A549 (cell line): ENCODE results near the gene ARIH1. TPM values are rescaled to one million over a fixed set of nuclear protein-coding genes. Genes with fewer than 3 reads are reported as not detected.
A peak's percentile ranks its signal among the peaks of the same experiment; 100 is the strongest.

Source experiments
- ATAC-seq, 2 experiments: fragments of 200-7000 bp in 1 of 2; fragments of >200 bp in 1 of 2; cut with Nextera tagmentation in 1 of 2; cut with Tn5 transposase in 1 of 2; 3 replicates each; pipeline versions ENCODE4 v1.8.0 to v1.9.1; 2018 to 2020; ENCODE audit warnings: mild to moderate bottlenecking in 1 of 2, moderate library complexity in 1 of 2
- CTCF ChIA-PET: fragments of 300-600 bp; sonication (Branson Sonifier 250); formaldehyde crosslinking; extraction: SDS; loops from one replicate; lab custom pipeline; 2021; ENCODE audit warnings: antibody characterized with exemption, inconsistent platforms; lab: Yijun Ruan, JAX
- POLR2A ChIA-PET: fragments of 350-600 bp; formaldehyde crosslinking; extraction: SDS; loops from one replicate; lab custom pipeline; 2021; ENCODE audit warnings: antibody characterized with exemption, inconsistent platforms; lab: Yijun Ruan, JAX
- DNase-seq, 2 experiments: peaks; one replicate each; pipeline versions ENCODE4 v3.0.0 to v3.0.0-alpha.2; 2011 to 2016; ENCODE audit warnings: low read depth in 1 of 2, low spot score in 1 of 2
- FAIRE-seq: peaks from 2 replicates; lab custom pipeline; 2011; peaks lifted over from hg19 to GRCh38; lab: Jason Lieb, UNC
- H3K27ac ChIP-seq, 2 experiments: fragments of >200 bp; sonication (Bioruptor Twin); formaldehyde crosslinking; 3 replicates each; pipeline ENCODE4 v1.5.1; 2016 to 2017
- H3K4me1 ChIP-seq: fragments of >200 bp; sonication (Bioruptor Twin); formaldehyde crosslinking; 3 replicates; pipeline ENCODE4 v1.6.1; 2016
- H3K4me2 ChIP-seq: fragments of >200 bp; sonication (Bioruptor Twin); formaldehyde crosslinking; 3 replicates; pipeline ENCODE4 v1.6.1; 2016
- H3K4me3 ChIP-seq: fragments of >200 bp; sonication (Bioruptor Twin); formaldehyde crosslinking; 3 replicates; pipeline ENCODE4 v1.5.1; 2016
- H3K9me3 ChIP-seq: fragments of >200 bp; sonication (Bioruptor Twin); formaldehyde crosslinking; 3 replicates; pipeline ENCODE4 v1.6.1; 2016
- CBX2 ChIP-seq: fragments of 200-600 bp; sonication (generic); IDR thresholded peaks from 2 replicates; pipeline ENCODE4 v1.6.1; 2016; ENCODE audit warnings: low read depth, mild to moderate bottlenecking, borderline replicate concordance
- CTCF ChIP-seq: fragments of >200 bp; sonication (Bioruptor Twin); formaldehyde crosslinking; IDR thresholded peaks from 3 replicates; pipeline ENCODE4 v1.5.1; 2016
- EP300 ChIP-seq, 2 experiments: fragments of >200 bp; sonication (Bioruptor Twin); formaldehyde crosslinking; IDR thresholded peaks; 2 replicates in 1 of 2; 3 replicates in 1 of 2; pipeline ENCODE4 v1.6.1; 2016 to 2017
- HDAC2 ChIP-seq: fragments of 200-600 bp; sonication (generic); IDR thresholded peaks from 2 replicates; pipeline ENCODE4 v1.6.1; 2016
- JUN ChIP-seq, 2 experiments: fragments of >200 bp; sonication (Bioruptor Twin); formaldehyde crosslinking; IDR thresholded peaks; 2 replicates in 1 of 2; 3 replicates in 1 of 2; pipeline ENCODE4 v1.6.1; 2016 to 2017
- NFE2L2 ChIP-seq: fragments of 150-350 bp; conservative IDR thresholded peaks from 2 replicates; pipeline ENCODE4 v1.6.1; 2014; ENCODE audit warnings: low read length
- NR3C1 ChIP-seq: fragments of >200 bp; sonication (Bioruptor Twin); formaldehyde crosslinking; IDR thresholded peaks from 3 replicates; pipeline ENCODE4 v1.6.1; 2017
- PHF8 ChIP-seq: fragments of 200-600 bp; sonication (generic); IDR thresholded peaks from 2 replicates; pipeline ENCODE4 v1.6.1; 2016; ENCODE audit warnings: low read depth, mild to moderate bottlenecking, antibody characterized with exemption, moderate library complexity, borderline replicate concordance
- POLR2A ChIP-seq: IDR thresholded peaks from 2 replicates; pipeline ENCODE4 v1.6.1; 2012; ENCODE audit warnings: mild to moderate bottlenecking, low read length
- POLR2AphosphoS2 ChIP-seq: conservative IDR thresholded peaks from 2 replicates; pipeline ENCODE4 v1.6.1; 2012; ENCODE audit warnings: low read length, improper control_type of control experiment, inconsistent platforms
- RAD21 ChIP-seq, 2 experiments: fragments of >200 bp in 1 of 2; sonication (Bioruptor Twin) in 1 of 2; formaldehyde crosslinking in 1 of 2; IDR thresholded peaks in 1 of 2; conservative IDR thresholded peaks in 1 of 2; 2 replicates in 1 of 2; 3 replicates in 1 of 2; pipeline ENCODE4 v1.6.1; 2012 to 2018; ENCODE audit warnings: inconsistent platforms in 1 of 2
- RARB ChIP-seq: fragments of 250-450 bp; sonication (Bioruptor Pico); IDR thresholded peaks from 2 replicates; pipeline ENCODE4 v1.8.0; 2021; ENCODE audit warnings: mild to moderate bottlenecking, moderate library complexity
- RCOR1 ChIP-seq: fragments of 150-350 bp; IDR thresholded peaks from 2 replicates; pipeline ENCODE4 v1.6.1; 2014; ENCODE audit warnings: antibody characterized with exemption, low read length, low read depth
- TFCP2L1 ChIP-seq: fragments of 250-450 bp; sonication (Bioruptor Pico); IDR thresholded peaks from 2 replicates; pipeline ENCODE4 v1.5.0; 2021; ENCODE audit warnings: mild to moderate bottlenecking
- TP53 ChIP-seq: fragments of 250-450 bp; sonication (Bioruptor Pico); IDR thresholded peaks from 2 replicates; pipeline ENCODE4 v1.5.0; 2021; ENCODE audit warnings: mild to moderate bottlenecking, moderate library complexity
- ZNF302 ChIP-seq: fragments of 250-450 bp; sonication (Bioruptor Pico); IDR thresholded peaks from 2 replicates; pipeline ENCODE4 v1.9.0; 2021; ENCODE audit warnings: inconsistent platforms, mild to moderate bottlenecking, moderate library complexity
- WGBS: methylation state at CpG from one replicate; pipeline ENCODE4 v1.1.6; 2017; ENCODE audit errors: missing lambda C conversion rate; 5-methylcytosine and 5-hydroxymethylcytosine counted together
- polyA plus RNA-seq, 4 experiments: library from polyadenylated mRNA; depleted of rRNA in 3 of 4; stranded (reverse); fragments of >200 nt; fragmentation: RNase III in 1 of 4; extraction: RNeasy Plus Mini Kit Qiagen cat#74134 plus additional on column Dnase treatment in 1 of 4; gene quantifications; 2 replicates in 3 of 4; 3 replicates in 1 of 4; pipeline ENCODE4 v1.2.3, GENCODE V29; 2011 to 2017
- TF ChIP-seq, protein P1 (sequence below): fragments of 200-600 bp; sonication (generic); IDR thresholded peaks from 2 replicates; pipeline ENCODE4 v1.6.1; 2016; ENCODE audit warnings: antibody characterized with exemption, mild to moderate bottlenecking, moderate library complexity
- TF ChIP-seq, protein P2 (sequence below): fragments of 450-650 bp; IDR thresholded peaks from 2 replicates; pipeline ENCODE4 v1.6.1; 2014; ENCODE audit warnings: antibody characterized with exemption
- TF ChIP-seq, protein P3 (sequence below): fragments of >200 bp; sonication (Bioruptor Twin); formaldehyde crosslinking; IDR thresholded peaks from 3 replicates; pipeline ENCODE4 v1.6.1; 2016
- TF ChIP-seq, protein P4 (sequence below): IDR thresholded peaks from 2 replicates; pipeline ENCODE4 v1.6.1; 2012
- TF ChIP-seq, protein P5 (sequence below): IDR thresholded peaks from 2 replicates; pipeline ENCODE4 v1.6.1; 2012; ENCODE audit warnings: low read depth, borderline replicate concordance

Gene ARIH1
- polyA plus RNA-seq, 2 of the 4 experiments (the other 2 are of a cell fraction) = 92.6 to 127 TPM

DNA sequence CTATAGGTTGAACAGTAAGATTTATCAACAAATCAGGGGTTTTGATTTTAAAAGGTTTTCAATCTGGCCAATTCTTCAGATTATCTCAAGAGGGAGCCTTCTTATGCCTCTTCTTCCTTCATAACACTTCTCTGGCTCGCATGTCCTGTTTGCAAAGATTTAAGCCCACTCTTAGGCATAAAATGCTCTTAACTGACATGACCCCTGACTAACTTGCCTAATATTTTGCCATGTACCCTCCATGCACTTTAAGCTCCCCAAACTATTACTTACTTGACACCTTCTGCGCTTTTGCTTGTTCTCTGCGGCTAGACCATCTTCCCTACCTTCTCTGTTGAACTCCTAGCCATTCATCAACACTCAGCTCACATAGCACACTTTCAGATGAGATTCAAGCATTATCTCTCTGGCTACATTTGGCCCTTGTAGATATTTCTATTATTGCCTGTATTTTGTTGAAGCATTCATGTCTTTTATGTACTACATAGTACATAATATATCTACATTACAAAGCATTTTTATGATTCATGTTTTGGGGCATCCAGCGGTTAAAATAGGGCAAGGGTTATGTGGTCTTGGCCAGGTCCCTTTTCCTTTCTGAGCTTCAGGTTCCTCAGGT is 1.0 kb upstream of the ARIH1 start:
- no peaks in the 10 kb centered on the region for H3K9me3 ChIP-seq
- CTCF ChIA-PET = interaction anchor here (0.5 to 2.2 kb wide), 18 partner anchors 9 to 296 kb away, joined by 3 to 41 read pairs (median 4); no protein-coding TSS in a partner anchor
- TF ChIP-seq RAD21 (conservative IDR thresholded peaks at IDR 0.05 in 1 of 2, IDR thresholded peaks at IDR 0.05 in 1 of 2) (peak in 1 of 2 experiments; percentile 22; a peak in 1 of 5 replicates), ZNF302 (no peak), TFCP2L1 (CRISPR knock-in tag) (no peak), RCOR1 (no peak)
- TF ChIP-seq, protein P1, sequence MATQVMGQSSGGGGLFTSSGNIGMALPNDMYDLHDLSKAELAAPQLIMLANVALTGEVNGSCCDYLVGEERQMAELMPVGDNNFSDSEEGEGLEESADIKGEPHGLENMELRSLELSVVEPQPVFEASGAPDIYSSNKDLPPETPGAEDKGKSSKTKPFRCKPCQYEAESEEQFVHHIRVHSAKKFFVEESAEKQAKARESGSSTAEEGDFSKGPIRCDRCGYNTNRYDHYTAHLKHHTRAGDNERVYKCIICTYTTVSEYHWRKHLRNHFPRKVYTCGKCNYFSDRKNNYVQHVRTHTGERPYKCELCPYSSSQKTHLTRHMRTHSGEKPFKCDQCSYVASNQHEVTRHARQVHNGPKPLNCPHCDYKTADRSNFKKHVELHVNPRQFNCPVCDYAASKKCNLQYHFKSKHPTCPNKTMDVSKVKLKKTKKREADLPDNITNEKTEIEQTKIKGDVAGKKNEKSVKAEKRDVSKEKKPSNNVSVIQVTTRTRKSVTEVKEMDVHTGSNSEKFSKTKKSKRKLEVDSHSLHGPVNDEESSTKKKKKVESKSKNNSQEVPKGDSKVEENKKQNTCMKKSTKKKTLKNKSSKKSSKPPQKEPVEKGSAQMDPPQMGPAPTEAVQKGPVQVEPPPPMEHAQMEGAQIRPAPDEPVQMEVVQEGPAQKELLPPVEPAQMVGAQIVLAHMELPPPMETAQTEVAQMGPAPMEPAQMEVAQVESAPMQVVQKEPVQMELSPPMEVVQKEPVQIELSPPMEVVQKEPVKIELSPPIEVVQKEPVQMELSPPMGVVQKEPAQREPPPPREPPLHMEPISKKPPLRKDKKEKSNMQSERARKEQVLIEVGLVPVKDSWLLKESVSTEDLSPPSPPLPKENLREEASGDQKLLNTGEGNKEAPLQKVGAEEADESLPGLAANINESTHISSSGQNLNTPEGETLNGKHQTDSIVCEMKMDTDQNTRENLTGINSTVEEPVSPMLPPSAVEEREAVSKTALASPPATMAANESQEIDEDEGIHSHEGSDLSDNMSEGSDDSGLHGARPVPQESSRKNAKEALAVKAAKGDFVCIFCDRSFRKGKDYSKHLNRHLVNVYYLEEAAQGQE = 0 out of 2 replicates have a peak, but pooled peaks have one; percentile 9
- TF ChIP-seq, protein P2, sequence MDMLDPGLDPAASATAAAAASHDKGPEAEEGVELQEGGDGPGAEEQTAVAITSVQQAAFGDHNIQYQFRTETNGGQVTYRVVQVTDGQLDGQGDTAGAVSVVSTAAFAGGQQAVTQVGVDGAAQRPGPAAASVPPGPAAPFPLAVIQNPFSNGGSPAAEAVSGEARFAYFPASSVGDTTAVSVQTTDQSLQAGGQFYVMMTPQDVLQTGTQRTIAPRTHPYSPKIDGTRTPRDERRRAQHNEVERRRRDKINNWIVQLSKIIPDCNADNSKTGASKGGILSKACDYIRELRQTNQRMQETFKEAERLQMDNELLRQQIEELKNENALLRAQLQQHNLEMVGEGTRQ = 0 out of 2 replicates have a peak, but pooled peaks have one; percentile 1
- POLR2A ChIA-PET = interaction anchor here (0.6 to 1.7 kb wide), 17 partner anchors 8 to 213 kb away, joined by 3 to 12 read pairs (median 4); partner anchors contain the start of genes BBS4, CELF6, HEXA and HIGD2B
- 39% methylated on average over 4 of the region's 4 CpGs for WGBS
- peak overlapping the region; percentile 83 for H3K4me2 ChIP-seq
- FAIRE-seq (peak; percentile 51), DNase-seq (peak in 1 of 2 experiments; percentile 42), ATAC-seq (peak in 1 of 2 experiments; percentile 0; a peak in 1 of 6 replicates)
- peak overlapping the region; percentile 81 for H3K4me3 ChIP-seq
- H3K27ac ChIP-seq = peak overlapping the region; percentile 90 to 93
- H3K4me1 ChIP-seq = peaks cover 21% of the 10 kb centered on the region

DNA sequence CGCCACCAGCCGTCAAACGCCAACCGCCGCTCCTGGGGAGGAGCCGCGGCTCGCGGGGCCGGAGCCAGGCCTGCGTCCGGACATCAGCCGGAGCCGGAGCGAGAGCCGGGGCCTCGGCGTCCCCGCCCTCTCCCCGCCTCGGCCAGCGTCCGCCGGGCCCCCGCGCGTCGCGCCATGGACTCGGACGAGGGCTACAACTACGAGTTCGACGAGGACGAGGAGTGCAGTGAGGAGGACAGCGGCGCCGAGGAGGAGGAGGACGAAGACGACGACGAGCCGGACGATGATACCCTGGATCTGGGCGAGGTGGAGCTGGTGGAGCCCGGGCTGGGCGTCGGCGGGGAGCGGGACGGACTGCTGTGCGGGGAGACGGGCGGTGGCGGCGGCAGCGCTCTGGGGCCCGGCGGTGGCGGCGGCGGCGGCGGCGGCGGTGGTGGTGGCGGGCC is 359 bp downstream of the ARIH1 start:
- peak overlapping the region; percentile 86 for H3K4me2 ChIP-seq
- POLR2A ChIA-PET = interaction anchor here (1.6 to 1.7 kb wide), 2 partner anchors 13 to 244 kb away, joined by 3 to 9 read pairs; partner anchors contain the start of gene PKM
- peak overlapping the region; percentile 81 for H3K4me3 ChIP-seq
- H3K4me1 ChIP-seq = peaks cover 21% of the 10 kb centered on the region
- H3K27ac ChIP-seq = peak overlapping the region; percentile 90 to 93
- no peak for DNase-seq
- TF ChIP-seq CBX2 (no peak), TP53 (CRISPR knock-in tag) (0 out of 2 replicates have a peak, but pooled peaks have one; percentile 15), PHF8 (no peak), POLR2AphosphoS2 (0 out of 2 replicates have a peak, but pooled peaks have one; percentile 22), JUN (IDR thresholded peaks at IDR 0.05) (peak in 1 of 2 experiments; percentile 4; a peak in 2 of 5 replicates)
- TF ChIP-seq, all 56 proteins: peak for 3
- CTCF ChIA-PET = interaction anchor here (1.0 to 2.2 kb wide), 3 partner anchors 53 to 197 kb away, joined by 3 to 6 read pairs (median 3); no protein-coding TSS in a partner anchor
- ATAC-seq = peak; percentile 44 to 57
- H3K9me3 ChIP-seq = no peaks in the 10 kb centered on the region
- FAIRE-seq = no peak
- 2% methylated on average over 20 of the region's 67 CpGs for WGBS

GRCh38 chr15:72474912-72475628 is 940 bp downstream of the ARIH1 start:
- H3K27ac ChIP-seq = peak overlapping the region; percentile 90 to 93
- ATAC-seq = peak; percentile 72 to 76
- POLR2A ChIA-PET = interaction anchor here (0.5 to 1.6 kb wide), 3 partner anchors 85 to 244 kb away, joined by 3 to 5 read pairs (median 3); partner anchors contain the start of gene PKM
- no peak for FAIRE-seq
- CTCF ChIA-PET = interaction anchor here (0.6 to 2.2 kb wide), 10 partner anchors 9 to 197 kb away, joined by 3 to 7 read pairs (median 4); no protein-coding TSS in a partner anchor
- H3K4me1 ChIP-seq = peaks cover 21% of the 10 kb centered on the region
- WGBS = 3% methylated on average over 30 of the region's 42 CpGs
- TF ChIP-seq, protein P3, sequence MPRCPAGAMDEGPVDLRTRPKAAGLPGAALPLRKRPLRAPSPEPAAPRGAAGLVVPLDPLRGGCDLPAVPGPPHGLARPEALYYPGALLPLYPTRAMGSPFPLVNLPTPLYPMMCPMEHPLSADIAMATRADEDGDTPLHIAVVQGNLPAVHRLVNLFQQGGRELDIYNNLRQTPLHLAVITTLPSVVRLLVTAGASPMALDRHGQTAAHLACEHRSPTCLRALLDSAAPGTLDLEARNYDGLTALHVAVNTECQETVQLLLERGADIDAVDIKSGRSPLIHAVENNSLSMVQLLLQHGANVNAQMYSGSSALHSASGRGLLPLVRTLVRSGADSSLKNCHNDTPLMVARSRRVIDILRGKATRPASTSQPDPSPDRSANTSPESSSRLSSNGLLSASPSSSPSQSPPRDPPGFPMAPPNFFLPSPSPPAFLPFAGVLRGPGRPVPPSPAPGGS = no peak
- peak; percentile 34; the same call in 1 of the 2 replicates for TF ChIP-seq PHF8
- TF ChIP-seq CTCF = no peak
- TF ChIP-seq EP300 (IDR thresholded peaks at IDR 0.05) = no peak
- TF ChIP-seq HDAC2 = no peak
- TF ChIP-seq TFCP2L1 (CRISPR knock-in tag) = 0 out of 2 replicates have a peak, but pooled peaks have one; percentile 48
- TF ChIP-seq, protein P4, sequence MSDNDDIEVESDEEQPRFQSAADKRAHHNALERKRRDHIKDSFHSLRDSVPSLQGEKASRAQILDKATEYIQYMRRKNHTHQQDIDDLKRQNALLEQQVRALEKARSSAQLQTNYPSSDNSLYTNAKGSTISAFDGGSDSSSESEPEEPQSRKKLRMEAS = peak; percentile 30
- no peak for TF ChIP-seq NFE2L2
- no peak for TF ChIP-seq RARB
- TF ChIP-seq, protein P5, sequence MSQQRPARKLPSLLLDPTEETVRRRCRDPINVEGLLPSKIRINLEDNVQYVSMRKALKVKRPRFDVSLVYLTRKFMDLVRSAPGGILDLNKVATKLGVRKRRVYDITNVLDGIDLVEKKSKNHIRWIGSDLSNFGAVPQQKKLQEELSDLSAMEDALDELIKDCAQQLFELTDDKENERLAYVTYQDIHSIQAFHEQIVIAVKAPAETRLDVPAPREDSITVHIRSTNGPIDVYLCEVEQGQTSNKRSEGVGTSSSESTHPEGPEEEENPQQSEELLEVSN = no peak
- TF ChIP-seq POLR2A = peak; percentile 47
- TF ChIP-seq JUN (IDR thresholded peaks at IDR 0.05) = no peak
- no peak for TF ChIP-seq NR3C1
- TF ChIP-seq, all 56 proteins: peak for 4
- DNase-seq = peak; percentile 70 to 90
- peak overlapping the region; percentile 86 for H3K4me2 ChIP-seq
- H3K9me3 ChIP-seq = no peaks in the 10 kb centered on the region
- H3K4me3 ChIP-seq = peak overlapping the region; percentile 81
